HepG2 (cell line): ENCODE measurements around the gene ADAM15. TPM values are rescaled to one million over a fixed set of nuclear protein-coding genes. Genes with fewer than 3 reads are reported as not detected.

Experiments
- ELF3 ChIP-seq: IDR thresholded peaks from 2 replicates; pipeline ENCODE4 v1.6.1; 2016; ENCODE audit warnings: missing genetic modification reagents, missing compliant biosample characterization
- FOXA1 ChIP-seq, 2 experiments: fragments of 450-650 bp in 1 of 2; sonication (generic) in 1 of 2; formaldehyde crosslinking in 1 of 2; IDR thresholded peaks; 2 replicates each; pipeline versions ENCODE4 v1.4.0 to v1.6.1; 2016 to 2020; ENCODE audit warnings: missing genetic modification reagents in 1 of 2
- GTF3A ChIP-seq: sonication (generic); formaldehyde crosslinking; conservative IDR thresholded peaks from 2 replicates; pipeline ENCODE4 v1.4.0; 2020; ENCODE audit warnings: mild to moderate bottlenecking, missing genetic modification reagents
- ZNF567 ChIP-seq: sonication (generic); formaldehyde crosslinking; IDR thresholded peaks from 2 replicates; pipeline ENCODE4 v1.8.1; 2023; ENCODE audit warnings: mild to moderate bottlenecking, missing genetic modification reagents, borderline replicate concordance
- ZNF746 ChIP-seq: sonication (generic); formaldehyde crosslinking; IDR thresholded peaks from 2 replicates; pipeline ENCODE4 v1.8.0; 2022; ENCODE audit warnings: mild to moderate bottlenecking, missing genetic modification reagents
- ZSCAN25 ChIP-seq: sonication (generic); formaldehyde crosslinking; IDR thresholded peaks from 2 replicates; pipeline ENCODE4 v1.8.0; 2022; ENCODE audit warnings: mild to moderate bottlenecking, missing genetic modification reagents
- polyA plus RNA-seq, 8 experiments: library from polyadenylated mRNA; depleted of rRNA in 3 of 8; stranded (reverse) in 7 of 8; unstranded in 1 of 8; fragments of >200 nt; fragmentation: Illumina TruSeq in 4 of 8; extraction: Trizol in 4 of 8; gene quantifications; 2 replicates each; pipeline versions ENCODE4 v1.2.1 to v1.2.3, GENCODE V29; 2011 to 2016; ENCODE audit warnings: low read depth in 4 of 8, missing spikeins in 1 of 8, mixed read lengths in 1 of 8; ENCODE audit not compliant: insufficient read depth in 1 of 8
- total RNA-seq, 5 experiments: library from RNA; depleted of rRNA; stranded (reverse); fragments of >200 nt; fragmentation: Illumina TruSeq; extraction: Trizol; gene quantifications; 2 replicates each; pipeline ENCODE4 v1.2.3, GENCODE V29; 2016; ENCODE audit warnings: low read depth in 1 of 5
- TF ChIP-seq, protein P1 (sequence below): sonication (generic); formaldehyde crosslinking; IDR thresholded peaks from 2 replicates; pipeline ENCODE4 v1.4.0; 2020; ENCODE audit warnings: missing genetic modification reagents
- TF ChIP-seq, protein P2 (sequence below): sonication (generic); formaldehyde crosslinking; IDR thresholded peaks from 2 replicates; pipeline ENCODE4 v1.4.0; 2020; ENCODE audit warnings: missing genetic modification reagents, mild to moderate bottlenecking, borderline replicate concordance
- TF ChIP-seq, protein P3 (sequence below): sonication (generic); formaldehyde crosslinking; IDR thresholded peaks from 2 replicates; pipeline ENCODE4 v1.5.1; 2020; ENCODE audit warnings: mild to moderate bottlenecking, missing genetic modification reagents
- TF ChIP-seq, protein P4 (sequence below): sonication (generic); formaldehyde crosslinking; IDR thresholded peaks from 2 replicates; pipeline ENCODE4 v1.4.0; 2020; ENCODE audit warnings: mild to moderate bottlenecking, low read depth, missing genetic modification reagents
- TF ChIP-seq, protein P5 (sequence below): sonication (generic); formaldehyde crosslinking; IDR thresholded peaks from 2 replicates; pipeline ENCODE4 v1.4.0; 2020; ENCODE audit warnings: missing genetic modification reagents
- TF ChIP-seq, protein P6 (sequence below): sonication (generic); formaldehyde crosslinking; IDR thresholded peaks from 2 replicates; pipeline ENCODE4 v1.4.0; 2020; ENCODE audit warnings: missing genetic modification reagents, borderline replicate concordance

The ADAM15 gene
- total and polyA plus RNA-seq, 2 of the 13 experiments (the other 11 are each of a cell fraction or from before 2014, with no cell fraction given): 17.9 to 25.6 TPM

DNA sequence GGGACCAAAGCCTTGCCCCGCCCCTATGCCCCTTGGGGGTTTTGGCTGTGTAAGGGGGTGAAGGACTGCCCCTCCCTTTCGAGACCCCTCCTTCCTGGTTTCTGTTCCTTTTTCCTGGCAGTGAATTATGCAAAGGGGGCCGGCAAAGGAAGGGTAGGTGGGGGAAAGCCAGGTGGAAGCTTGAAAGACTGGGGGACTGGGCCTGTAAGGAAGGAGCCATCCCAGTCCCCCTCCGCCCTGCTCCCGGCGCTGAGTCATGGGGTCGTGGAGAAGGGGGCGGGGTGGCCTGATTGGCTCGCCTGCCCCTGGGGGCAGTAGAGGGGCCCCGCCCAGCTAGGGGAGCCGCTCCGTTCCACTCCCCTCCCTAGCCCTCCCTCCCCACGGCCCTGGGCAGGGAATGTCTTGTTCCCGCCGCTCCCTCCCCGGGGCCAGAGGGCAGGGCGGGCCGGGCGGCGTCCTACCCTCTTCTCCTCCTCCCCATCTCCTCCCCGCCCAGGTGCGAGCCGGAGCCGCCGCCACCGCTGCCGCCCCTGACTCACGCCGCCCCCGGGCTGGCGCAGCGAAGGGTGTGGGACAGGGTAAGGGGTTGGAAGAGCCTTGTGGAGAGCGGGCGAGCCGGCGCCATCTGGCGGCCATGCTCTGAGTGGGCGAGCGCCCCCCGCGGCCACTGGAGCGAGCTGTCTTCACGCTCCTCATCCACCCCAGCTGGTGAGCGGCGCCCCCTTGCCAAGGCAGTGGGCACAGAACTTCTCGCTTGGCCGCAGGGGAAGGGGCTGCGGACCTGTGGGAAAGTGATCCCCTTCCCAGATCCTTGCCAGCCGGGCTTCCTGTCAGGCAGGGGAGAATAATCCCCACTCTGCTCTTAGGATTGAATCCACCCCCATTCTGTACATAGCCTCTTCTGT, 33.8 kb upstream of the ADAM15 start (continued):
- TF ChIP-seq, protein P1, sequence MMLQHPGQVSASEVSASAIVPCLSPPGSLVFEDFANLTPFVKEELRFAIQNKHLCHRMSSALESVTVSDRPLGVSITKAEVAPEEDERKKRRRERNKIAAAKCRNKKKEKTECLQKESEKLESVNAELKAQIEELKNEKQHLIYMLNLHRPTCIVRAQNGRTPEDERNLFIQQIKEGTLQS (CRISPR knock-in tag): peak; percentile 42; the same call in 1 of the 2 replicates
- TF ChIP-seq, protein P2, sequence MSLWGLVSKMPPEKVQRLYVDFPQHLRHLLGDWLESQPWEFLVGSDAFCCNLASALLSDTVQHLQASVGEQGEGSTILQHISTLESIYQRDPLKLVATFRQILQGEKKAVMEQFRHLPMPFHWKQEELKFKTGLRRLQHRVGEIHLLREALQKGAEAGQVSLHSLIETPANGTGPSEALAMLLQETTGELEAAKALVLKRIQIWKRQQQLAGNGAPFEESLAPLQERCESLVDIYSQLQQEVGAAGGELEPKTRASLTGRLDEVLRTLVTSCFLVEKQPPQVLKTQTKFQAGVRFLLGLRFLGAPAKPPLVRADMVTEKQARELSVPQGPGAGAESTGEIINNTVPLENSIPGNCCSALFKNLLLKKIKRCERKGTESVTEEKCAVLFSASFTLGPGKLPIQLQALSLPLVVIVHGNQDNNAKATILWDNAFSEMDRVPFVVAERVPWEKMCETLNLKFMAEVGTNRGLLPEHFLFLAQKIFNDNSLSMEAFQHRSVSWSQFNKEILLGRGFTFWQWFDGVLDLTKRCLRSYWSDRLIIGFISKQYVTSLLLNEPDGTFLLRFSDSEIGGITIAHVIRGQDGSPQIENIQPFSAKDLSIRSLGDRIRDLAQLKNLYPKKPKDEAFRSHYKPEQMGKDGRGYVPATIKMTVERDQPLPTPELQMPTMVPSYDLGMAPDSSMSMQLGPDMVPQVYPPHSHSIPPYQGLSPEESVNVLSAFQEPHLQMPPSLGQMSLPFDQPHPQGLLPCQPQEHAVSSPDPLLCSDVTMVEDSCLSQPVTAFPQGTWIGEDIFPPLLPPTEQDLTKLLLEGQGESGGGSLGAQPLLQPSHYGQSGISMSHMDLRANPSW (CRISPR knock-in tag): no peak
- TF ChIP-seq, protein P3, sequence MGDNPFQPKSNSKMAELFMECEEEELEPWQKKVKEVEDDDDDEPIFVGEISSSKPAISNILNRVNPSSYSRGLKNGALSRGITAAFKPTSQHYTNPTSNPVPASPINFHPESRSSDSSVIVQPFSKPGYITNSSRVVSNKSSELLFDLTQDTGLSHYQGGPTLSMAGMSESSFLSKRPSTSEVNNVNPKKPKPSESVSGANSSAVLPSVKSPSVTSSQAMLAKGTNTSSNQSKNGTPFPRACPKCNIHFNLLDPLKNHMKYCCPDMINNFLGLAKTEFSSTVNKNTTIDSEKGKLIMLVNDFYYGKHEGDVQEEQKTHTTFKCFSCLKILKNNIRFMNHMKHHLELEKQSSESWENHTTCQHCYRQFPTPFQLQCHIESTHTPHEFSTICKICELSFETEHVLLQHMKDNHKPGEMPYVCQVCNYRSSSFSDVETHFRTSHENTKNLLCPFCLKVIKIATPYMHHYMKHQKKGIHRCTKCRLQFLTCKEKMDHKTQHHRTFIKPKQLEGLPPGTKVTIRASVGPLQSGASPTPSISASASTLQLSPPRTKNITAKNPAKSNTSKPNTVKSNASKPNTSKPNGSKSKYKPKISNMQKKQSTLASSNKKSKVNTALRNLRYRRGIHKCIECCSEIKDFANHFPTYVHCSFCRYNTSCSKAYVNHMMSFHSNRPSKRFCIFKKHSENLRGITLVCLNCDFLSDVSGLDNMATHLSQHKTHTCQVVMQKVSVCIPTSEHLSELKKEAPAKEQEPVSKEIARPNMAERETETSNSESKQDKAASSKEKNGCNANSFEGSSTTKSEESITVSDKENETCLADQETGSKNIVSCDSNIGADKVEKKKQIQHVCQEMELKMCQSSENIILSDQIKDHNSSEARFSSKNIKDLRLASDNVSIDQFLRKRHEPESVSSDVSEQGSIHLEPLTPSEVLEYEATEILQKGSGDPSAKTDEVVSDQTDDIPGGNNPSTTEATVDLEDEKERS: no peak
- peak; percentile 97 for TF ChIP-seq ZNF746 (CRISPR knock-in tag)
- TF ChIP-seq GTF3A (CRISPR knock-in tag): no peak
- TF ChIP-seq ELF3 (CRISPR knock-in tag): peak; percentile 76; the same call in 1 of the 2 replicates
- TF ChIP-seq, protein P4, sequence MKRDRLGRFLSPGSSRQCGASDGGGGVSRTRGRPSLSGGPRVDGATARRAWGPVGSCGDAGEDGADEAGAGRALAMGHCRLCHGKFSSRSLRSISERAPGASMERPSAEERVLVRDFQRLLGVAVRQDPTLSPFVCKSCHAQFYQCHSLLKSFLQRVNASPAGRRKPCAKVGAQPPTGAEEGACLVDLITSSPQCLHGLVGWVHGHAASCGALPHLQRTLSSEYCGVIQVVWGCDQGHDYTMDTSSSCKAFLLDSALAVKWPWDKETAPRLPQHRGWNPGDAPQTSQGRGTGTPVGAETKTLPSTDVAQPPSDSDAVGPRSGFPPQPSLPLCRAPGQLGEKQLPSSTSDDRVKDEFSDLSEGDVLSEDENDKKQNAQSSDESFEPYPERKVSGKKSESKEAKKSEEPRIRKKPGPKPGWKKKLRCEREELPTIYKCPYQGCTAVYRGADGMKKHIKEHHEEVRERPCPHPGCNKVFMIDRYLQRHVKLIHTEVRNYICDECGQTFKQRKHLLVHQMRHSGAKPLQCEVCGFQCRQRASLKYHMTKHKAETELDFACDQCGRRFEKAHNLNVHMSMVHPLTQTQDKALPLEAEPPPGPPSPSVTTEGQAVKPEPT (CRISPR knock-in tag): peak; percentile 99
- TF ChIP-seq ZNF567 (CRISPR knock-in tag): no peak
- TF ChIP-seq, protein P5, sequence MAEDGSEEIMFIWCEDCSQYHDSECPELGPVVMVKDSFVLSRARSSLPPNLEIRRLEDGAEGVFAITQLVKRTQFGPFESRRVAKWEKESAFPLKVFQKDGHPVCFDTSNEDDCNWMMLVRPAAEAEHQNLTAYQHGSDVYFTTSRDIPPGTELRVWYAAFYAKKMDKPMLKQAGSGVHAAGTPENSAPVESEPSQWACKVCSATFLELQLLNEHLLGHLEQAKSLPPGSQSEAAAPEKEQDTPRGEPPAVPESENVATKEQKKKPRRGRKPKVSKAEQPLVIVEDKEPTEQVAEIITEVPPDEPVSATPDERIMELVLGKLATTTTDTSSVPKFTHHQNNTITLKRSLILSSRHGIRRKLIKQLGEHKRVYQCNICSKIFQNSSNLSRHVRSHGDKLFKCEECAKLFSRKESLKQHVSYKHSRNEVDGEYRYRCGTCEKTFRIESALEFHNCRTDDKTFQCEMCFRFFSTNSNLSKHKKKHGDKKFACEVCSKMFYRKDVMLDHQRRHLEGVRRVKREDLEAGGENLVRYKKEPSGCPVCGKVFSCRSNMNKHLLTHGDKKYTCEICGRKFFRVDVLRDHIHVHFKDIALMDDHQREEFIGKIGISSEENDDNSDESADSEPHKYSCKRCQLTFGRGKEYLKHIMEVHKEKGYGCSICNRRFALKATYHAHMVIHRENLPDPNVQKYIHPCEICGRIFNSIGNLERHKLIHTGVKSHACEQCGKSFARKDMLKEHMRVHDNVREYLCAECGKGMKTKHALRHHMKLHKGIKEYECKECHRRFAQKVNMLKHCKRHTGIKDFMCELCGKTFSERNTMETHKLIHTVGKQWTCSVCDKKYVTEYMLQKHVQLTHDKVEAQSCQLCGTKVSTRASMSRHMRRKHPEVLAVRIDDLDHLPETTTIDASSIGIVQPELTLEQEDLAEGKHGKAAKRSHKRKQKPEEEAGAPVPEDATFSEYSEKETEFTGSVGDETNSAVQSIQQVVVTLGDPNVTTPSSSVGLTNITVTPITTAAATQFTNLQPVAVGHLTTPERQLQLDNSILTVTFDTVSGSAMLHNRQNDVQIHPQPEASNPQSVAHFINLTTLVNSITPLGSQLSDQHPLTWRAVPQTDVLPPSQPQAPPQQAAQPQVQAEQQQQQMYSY (CRISPR knock-in tag): peak; percentile 89
- no peak for TF ChIP-seq FOXA1 (IDR thresholded peaks at IDR 0.05)
- peak; percentile 23; the same call in 1 of the 2 replicates for TF ChIP-seq FOXA1 (CRISPR knock-in tag; IDR thresholded peaks at IDR 0.05)
- TF ChIP-seq, protein P6, sequence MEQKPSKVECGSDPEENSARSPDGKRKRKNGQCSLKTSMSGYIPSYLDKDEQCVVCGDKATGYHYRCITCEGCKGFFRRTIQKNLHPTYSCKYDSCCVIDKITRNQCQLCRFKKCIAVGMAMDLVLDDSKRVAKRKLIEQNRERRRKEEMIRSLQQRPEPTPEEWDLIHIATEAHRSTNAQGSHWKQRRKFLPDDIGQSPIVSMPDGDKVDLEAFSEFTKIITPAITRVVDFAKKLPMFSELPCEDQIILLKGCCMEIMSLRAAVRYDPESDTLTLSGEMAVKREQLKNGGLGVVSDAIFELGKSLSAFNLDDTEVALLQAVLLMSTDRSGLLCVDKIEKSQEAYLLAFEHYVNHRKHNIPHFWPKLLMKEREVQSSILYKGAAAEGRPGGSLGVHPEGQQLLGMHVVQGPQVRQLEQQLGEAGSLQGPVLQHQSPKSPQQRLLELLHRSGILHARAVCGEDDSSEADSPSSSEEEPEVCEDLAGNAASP (CRISPR knock-in tag): peak; percentile 82; the same call in 1 of the 2 replicates
- peak; percentile 94 for TF ChIP-seq ZSCAN25 (CRISPR knock-in tag)
